Skeletal muscle satellite cell (primary cell): ENCODE measurements around the gene ASPG.

Experiments
- H3K27me3 ChIP-seq: 2 replicates; pipeline ENCODE4 v1.7.0; 2013; ENCODE audit warnings: low read length; ENCODE audit not compliant: control insufficient read depth, insufficient read depth
- H3K36me3 ChIP-seq: 2 replicates; pipeline ENCODE4 v1.7.0; 2013; ENCODE audit warnings: mild to moderate bottlenecking, control low read depth, low read length; ENCODE audit not compliant: insufficient read depth
- H3K4me1 ChIP-seq: 2 replicates; pipeline ENCODE4 v1.7.0; 2013; ENCODE audit warnings: low read length; ENCODE audit not compliant: control insufficient read depth, insufficient read depth
- H3K4me2 ChIP-seq: 2 replicates; pipeline ENCODE4 v1.7.0; 2013; ENCODE audit warnings: mild to moderate bottlenecking, low read length
- H3K4me3 ChIP-seq: 2 replicates; pipeline ENCODE4 v1.7.0; 2013; ENCODE audit warnings: low read length
- H3K9ac ChIP-seq: 2 replicates; pipeline ENCODE4 v1.7.0; 2013; ENCODE audit warnings: mild to moderate bottlenecking, low read depth, low read length, moderate library complexity
- H3K9me3 ChIP-seq: replicated peaks from 2 replicates; pipeline ENCODE4 v1.7.0; 2013; ENCODE audit warnings: mild to moderate bottlenecking, control low read depth, low read length

Gene ASPG

DNA sequence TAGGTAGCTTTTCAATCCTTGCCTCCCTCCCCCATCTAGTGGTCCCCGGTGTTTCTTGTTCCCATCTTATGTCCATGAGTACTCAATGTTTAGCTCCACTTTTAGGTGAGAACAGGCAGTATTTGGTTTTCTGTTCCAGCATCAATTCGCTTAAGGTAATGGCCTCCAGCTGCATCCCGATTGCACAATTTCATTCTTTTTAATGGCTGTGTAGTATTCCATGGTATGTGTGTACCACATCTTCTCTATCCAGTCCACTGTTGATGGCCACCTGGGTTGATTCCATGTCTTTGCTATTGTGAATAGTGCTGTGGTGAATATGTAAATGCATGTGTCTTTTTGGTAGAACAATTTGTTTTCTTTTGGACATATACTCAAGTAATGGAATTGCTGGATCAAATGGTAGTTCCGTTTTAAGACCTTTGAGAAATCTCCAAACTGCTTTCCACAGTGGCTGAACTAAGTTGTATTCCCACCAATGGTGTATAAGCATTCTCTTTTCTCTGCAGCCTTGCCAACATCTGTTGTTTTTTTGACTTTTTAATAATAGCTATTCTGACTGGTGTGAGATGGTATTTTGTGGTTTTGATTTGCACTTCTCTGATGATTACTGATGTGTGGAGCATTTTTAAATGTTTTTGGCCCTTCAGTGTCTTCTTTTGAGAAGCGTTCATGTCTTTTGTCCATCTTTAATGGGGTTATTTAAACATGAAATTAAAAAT is 34.2 kb upstream of the ASPG start:
- no peaks in the 10 kb centered on the region for H3K36me3 ChIP-seq
- H3K27me3 ChIP-seq, result peaks cover 10% of the 10 kb centered on the region
- no peaks in the 10 kb centered on the region for H3K9me3 ChIP-seq
- no peak overlapping the region for H3K4me3 ChIP-seq
- H3K4me1 ChIP-seq, result peaks cover 32% of the 10 kb centered on the region
- H3K9ac ChIP-seq, result no peak overlapping the region
- H3K4me2 ChIP-seq, result no peak overlapping the region

DNA sequence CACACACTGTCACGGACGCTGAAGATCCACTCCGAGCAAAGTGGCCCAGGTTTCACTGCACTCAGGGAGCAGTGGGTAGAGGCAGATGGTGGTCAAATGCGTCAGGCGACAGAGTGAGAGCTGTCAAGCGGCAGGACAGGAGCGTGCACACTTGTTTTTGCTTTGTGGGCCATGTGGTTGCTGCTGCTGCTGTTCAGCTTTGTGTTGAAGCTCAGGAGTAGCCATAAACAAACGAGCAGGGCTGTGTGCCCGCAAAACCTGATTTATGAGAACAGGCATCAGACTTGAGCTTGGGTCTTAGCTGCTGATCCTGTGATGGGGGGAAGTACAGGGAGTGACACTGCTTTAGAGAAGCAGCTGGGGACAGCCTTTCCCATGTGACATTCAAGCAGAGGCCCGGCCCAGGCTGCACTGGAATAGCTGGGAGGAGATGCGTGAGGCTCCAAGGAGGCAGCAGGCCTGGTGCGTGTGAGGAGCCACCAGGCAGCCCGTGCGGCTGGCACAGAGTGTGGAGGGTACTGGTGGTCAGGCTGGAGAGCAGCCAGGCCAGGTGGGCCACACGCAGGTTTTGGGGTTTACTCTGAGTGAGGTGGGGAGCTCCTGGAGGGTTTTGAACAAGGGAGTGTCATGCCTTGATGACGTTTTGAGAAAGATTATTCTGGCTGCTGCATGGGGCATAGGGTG is 31.1 kb upstream of the ASPG start:
- Histone ChIP-seq H3K4me3 (no peak overlapping the region), H3K9ac (no peak overlapping the region), H3K4me2 (no peak overlapping the region), H3K36me3 (no peaks in the 10 kb centered on the region), H3K9me3 (no peaks in the 10 kb centered on the region), H3K4me1 (peaks cover 18% of the 10 kb centered on the region), H3K27me3 (peaks cover 18% of the 10 kb centered on the region)

DNA sequence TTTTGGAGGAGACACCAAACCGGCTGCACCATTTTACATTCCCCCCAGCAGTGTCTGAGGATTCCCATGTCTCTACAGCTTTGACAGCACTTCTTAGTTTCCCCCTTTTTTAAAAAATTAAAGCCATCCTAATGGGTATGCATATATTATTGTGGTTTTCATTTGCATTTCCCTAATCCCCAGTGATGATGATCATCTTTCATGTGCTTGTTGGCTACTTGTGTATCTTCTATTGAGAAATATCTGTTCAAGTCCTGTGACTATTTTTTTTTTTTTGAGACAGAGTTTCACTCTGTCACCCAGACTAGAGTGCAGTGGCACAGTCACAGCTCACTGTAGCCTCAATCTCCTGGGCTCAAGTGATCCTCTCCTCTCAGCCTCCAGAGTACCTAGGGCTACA is 23.2 kb upstream of the ASPG start:
- no peaks in the 10 kb centered on the region for H3K4me1 ChIP-seq
- H3K9ac ChIP-seq, result no peak overlapping the region
- no peak overlapping the region for H3K4me3 ChIP-seq
- H3K36me3 ChIP-seq, result no peaks in the 10 kb centered on the region
- no peak overlapping the region for H3K4me2 ChIP-seq
- no peaks in the 10 kb centered on the region for H3K9me3 ChIP-seq
- H3K27me3 ChIP-seq, result peaks cover 3% of the 10 kb centered on the region

DNA sequence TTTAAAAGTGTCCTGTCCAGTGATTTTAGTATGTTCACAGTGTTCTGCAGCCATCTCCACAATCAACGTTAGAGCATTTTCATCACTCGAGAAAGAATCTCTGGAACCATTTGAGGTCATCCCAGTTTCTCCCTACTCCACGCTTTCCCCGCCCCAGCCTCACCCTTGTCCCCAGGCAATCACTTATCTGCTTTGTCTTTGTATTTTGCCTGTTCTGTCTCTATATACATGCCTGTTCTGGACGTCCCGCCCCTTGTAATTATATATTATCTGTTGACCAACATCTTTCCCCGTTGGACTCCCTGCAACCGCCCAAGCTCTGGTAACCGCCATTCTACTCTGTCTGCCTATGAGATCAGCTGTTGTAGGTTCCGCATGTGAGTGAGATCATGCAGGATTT is 21.5 kb upstream of the ASPG start:
- Histone ChIP-seq H3K4me3 (no peak overlapping the region), H3K9ac (no peak overlapping the region), H3K4me1 (no peaks in the 10 kb centered on the region), H3K9me3 (no peaks in the 10 kb centered on the region), H3K36me3 (no peaks in the 10 kb centered on the region), H3K27me3 (peaks cover 10% of the 10 kb centered on the region), H3K4me2 (no peak overlapping the region)

DNA sequence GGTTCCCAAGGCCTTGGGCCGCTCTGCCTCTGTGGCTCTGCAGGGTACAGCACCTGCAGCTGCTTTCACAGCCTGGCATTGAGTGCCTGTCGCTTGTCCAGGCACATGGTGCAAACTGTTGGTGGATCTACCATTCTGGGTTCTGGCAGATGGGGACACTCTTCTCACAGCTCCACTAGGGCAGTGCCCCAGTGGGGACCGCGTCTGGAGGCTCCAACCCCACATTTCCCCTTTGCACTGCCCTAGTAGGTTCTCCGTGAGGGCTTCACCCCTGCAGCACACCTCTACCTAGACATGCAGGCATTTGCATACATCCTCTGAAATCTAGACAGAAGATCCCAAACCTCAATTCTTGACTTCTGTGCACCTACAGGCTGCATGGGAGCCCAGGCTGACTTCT is 19.2 kb upstream of the ASPG start:
- H3K9ac ChIP-seq, result no peak overlapping the region
- H3K4me2 ChIP-seq, result no peak overlapping the region
- no peak overlapping the region for H3K4me3 ChIP-seq
- H3K36me3 ChIP-seq, result no peaks in the 10 kb centered on the region
- H3K27me3 ChIP-seq, result peaks cover 21% of the 10 kb centered on the region
- no peaks in the 10 kb centered on the region for H3K9me3 ChIP-seq
- no peaks in the 10 kb centered on the region for H3K4me1 ChIP-seq

DNA sequence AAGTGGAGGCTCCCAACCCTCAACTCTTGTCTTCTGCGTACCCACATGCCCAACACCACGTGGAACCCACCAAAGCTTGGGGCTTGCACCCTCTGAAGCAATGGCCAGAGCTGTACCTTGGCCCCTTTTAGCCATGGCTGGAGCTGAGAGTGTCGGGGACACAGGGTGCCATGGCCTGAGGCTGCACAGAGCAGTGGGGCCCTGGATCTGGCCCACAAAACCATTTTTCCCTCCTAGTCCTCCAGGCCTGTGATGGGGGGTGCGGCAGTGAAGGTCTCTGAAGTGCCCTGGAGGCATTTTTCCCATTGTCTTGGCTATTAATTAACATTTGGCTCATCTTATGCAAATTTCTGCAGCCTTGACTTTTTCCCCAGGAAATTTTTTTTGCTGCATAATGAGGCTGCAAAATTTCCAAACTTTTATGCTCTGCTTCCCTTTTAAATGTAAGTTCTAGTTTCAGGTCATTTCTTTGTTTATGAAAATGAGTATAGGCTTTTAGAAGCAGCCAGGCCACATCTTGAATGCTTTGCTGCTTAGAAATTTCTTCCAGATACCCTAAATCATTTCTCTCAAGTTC is 18.7 kb upstream of the ASPG start:
- Histone ChIP-seq H3K9me3 (no peaks in the 10 kb centered on the region), H3K36me3 (no peaks in the 10 kb centered on the region), H3K9ac (no peak overlapping the region), H3K4me2 (no peak overlapping the region), H3K27me3 (peaks cover 19% of the 10 kb centered on the region), H3K4me3 (no peak overlapping the region), H3K4me1 (no peaks in the 10 kb centered on the region)

DNA sequence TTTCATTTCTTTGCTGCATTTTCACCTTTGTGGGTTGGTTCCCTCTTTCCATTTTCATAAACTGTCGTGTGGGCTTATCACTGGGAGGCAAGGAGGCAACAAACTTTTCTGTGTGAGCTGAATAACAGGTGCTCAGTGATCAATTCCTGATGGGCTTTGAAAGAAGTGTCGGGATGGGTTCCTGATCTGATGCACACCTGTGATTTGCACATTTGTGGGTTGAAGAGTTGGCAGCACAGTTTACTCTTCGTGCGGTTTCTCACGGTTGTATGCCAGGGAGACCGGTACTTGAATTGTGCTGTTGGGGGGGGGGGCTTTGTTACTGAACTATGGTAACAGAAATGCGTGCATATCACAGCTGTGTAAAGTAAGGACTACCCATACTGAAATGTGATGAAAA is 16.0 kb upstream of the ASPG start:
- H3K9me3 ChIP-seq, result no peaks in the 10 kb centered on the region
- H3K4me2 ChIP-seq, result no peak overlapping the region
- H3K27me3 ChIP-seq, result peaks cover 19% of the 10 kb centered on the region
- no peak overlapping the region for H3K9ac ChIP-seq
- no peaks in the 10 kb centered on the region for H3K36me3 ChIP-seq
- no peaks in the 10 kb centered on the region for H3K4me1 ChIP-seq
- H3K4me3 ChIP-seq, result no peak overlapping the region

DNA sequence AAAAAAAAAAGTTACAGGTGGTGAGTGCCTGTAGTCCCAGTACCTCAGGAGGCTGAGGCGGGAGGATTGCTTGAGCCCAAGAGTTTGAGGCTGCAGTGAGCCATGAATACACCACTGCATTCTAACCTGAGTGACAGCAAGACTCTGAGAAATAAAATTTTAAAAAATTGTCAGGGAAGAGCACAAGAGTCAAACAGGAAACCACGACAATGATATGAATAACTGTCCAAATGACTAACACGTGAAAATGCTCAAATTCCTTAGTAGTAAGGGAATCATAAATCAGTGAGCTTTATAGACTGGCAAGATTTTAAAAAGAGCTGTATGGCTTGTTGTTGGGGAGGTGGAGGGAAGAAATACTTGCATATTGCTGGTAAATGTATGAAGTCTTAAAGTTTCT is 12.9 kb upstream of the ASPG start:
- H3K27me3 ChIP-seq, result peaks cover 19% of the 10 kb centered on the region
- H3K4me3 ChIP-seq, result no peak overlapping the region
- H3K9ac ChIP-seq, result no peak overlapping the region
- H3K4me2 ChIP-seq, result no peak overlapping the region
- no peaks in the 10 kb centered on the region for H3K4me1 ChIP-seq
- H3K36me3 ChIP-seq, result no peaks in the 10 kb centered on the region
- no peaks in the 10 kb centered on the region for H3K9me3 ChIP-seq

DNA sequence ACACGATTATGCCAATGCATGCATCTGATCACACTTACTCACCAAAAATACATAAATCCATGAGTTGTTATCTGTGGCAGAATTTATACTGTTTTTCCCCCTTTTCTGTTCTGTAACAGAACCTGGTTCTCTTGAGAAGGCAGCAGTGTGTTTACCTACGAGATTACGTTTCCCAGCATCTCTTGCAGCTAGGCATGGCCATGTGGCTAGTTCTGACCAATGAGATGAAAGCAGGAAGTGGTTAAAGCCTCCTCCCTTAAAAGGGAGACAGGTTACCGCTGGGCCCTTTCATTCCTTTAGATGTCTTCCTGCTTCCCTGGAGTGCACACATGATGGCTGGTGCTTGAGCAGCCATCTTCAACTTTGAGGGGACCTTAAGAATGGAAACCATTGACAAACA is 11.7 kb upstream of the ASPG start:
- Histone ChIP-seq H3K9me3 (no peaks in the 10 kb centered on the region), H3K27me3 (peaks cover 14% of the 10 kb centered on the region), H3K4me2 (no peak overlapping the region), H3K36me3 (no peaks in the 10 kb centered on the region), H3K9ac (no peak overlapping the region), H3K4me1 (no peaks in the 10 kb centered on the region), H3K4me3 (no peak overlapping the region)

DNA sequence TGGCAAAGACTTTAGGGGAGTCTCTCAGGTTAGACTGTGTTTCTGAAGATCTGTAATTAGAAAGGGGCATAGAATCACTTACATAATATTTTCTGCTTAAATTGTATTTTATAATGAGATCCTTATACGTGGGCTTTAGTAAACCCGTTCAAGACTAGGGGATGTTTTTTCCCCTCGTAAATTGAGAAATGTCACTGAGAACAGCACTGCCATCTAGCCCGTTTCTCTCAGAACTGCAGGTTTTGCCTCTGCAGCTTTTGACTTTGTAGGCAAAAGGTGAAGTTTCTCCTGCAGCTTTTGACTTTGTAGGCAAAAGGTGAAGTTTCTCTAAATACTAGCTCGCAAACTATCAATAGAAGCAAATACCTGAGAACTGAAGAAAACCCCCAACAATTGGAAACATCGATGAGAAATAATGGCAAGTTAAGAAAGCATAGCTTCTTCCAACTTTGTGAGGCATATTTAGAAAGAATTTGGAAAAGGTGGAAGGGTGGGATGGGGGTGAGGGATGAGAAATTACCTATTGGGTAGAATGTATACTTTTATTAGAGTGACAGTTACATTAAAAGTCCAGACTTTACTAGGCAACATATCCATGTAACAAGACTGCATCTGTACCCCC is 9.9 kb upstream of the ASPG start:
- H3K27me3 ChIP-seq, result no peaks in the 10 kb centered on the region
- no peak overlapping the region for H3K9ac ChIP-seq

DNA sequence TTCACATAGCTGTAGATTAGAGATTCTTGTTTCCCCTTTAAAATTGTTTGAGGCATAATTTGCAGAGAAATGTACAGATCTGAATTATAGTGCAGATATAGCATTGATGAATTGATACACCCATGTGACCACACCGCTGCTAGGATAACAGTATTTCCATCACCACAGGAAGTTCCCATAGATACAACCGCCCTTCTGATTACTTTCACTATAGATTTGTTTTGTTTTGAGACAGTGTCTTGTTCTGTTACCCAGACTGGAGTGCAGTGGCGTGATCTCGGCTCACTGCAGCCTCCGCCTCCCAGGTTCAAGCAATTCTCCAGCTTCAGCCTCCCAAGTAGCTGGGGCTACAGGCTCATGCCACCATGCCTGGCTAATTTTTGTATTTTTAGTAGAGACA is 8.8 kb upstream of the ASPG start:
- Histone ChIP-seq H3K4me1 (no peaks in the 10 kb centered on the region), H3K36me3 (no peaks in the 10 kb centered on the region), H3K9ac (no peak overlapping the region), H3K4me2 (no peak overlapping the region), H3K4me3 (no peak overlapping the region), H3K9me3 (no peaks in the 10 kb centered on the region), H3K27me3 (no peaks in the 10 kb centered on the region)

More for the DNA sequence above, 9.9 kb upstream of the ASPG start:
- Histone ChIP-seq H3K4me1 (no peaks in the 10 kb centered on the region), H3K4me3 (no peak overlapping the region), H3K4me2 (no peak overlapping the region), H3K9me3 (no peaks in the 10 kb centered on the region), H3K36me3 (no peaks in the 10 kb centered on the region)
